GM23338 (cell line): ENCODE measurements around the gene HNMT. TPM values are rescaled to one million over a fixed set of nuclear protein-coding genes. Genes with fewer than 3 reads are reported as not detected.

ENCODE experiments used
- ATAC-seq: fragments of 200-7000 bp; cut with Tn5 transposase; 3 replicates; pipeline ENCODE4 v1.9.1; 2020
- DNase-seq: peaks from one replicate; pipeline ENCODE4 v3.0.0-alpha.2; 2015; ENCODE audit warnings: low spot score
- H2AFZ ChIP-seq: fragments of 200-600 bp; sonication (generic); 2 replicates; pipeline ENCODE4 v1.8.0; 2016; ENCODE audit warnings: antibody characterized with exemption, mild to moderate bottlenecking, moderate library complexity
- H3F3A ChIP-seq: fragments of 200-600 bp; sonication (generic); replicated peaks from 2 replicates; pipeline ENCODE4 v1.8.0; 2017; ENCODE audit warnings: antibody characterized with exemption, mixed run types, low read depth
- H3K27ac ChIP-seq: fragments of 200-600 bp; sonication (generic); 2 replicates; pipeline ENCODE4 v1.6.1; 2016; ENCODE audit warnings: low read depth
- H3K27me3 ChIP-seq: fragments of 200-600 bp; sonication (generic); 2 replicates; pipeline ENCODE4 v1.8.0; 2016; ENCODE audit warnings: mild to moderate bottlenecking, mixed run types, moderate library complexity; ENCODE audit not compliant: insufficient read depth
- H3K36me3 ChIP-seq: fragments of 200-600 bp; sonication (generic); 2 replicates; pipeline ENCODE4 v1.8.0; 2016; ENCODE audit warnings: mild to moderate bottlenecking; ENCODE audit not compliant: insufficient read depth
- H3K4me1 ChIP-seq: fragments of 200-600 bp; sonication (generic); 2 replicates; pipeline ENCODE4 v1.8.0; 2016; ENCODE audit warnings: mild to moderate bottlenecking, moderate library complexity; ENCODE audit not compliant: insufficient read depth
- H3K4me2 ChIP-seq: fragments of 200-600 bp; sonication (generic); 2 replicates; pipeline ENCODE4 v1.7.1; 2017; ENCODE audit warnings: mixed run types
- H3K4me3 ChIP-seq: fragments of 200-600 bp; sonication (generic); 2 replicates; pipeline ENCODE4 v1.6.1; 2016; ENCODE audit warnings: mixed run types
- H3K79me2 ChIP-seq: fragments of 200-600 bp; sonication (generic); replicated peaks from 2 replicates; pipeline ENCODE4 v1.8.0; 2017; ENCODE audit warnings: mild to moderate bottlenecking; ENCODE audit not compliant: insufficient read depth
- H3K9me2 ChIP-seq: fragments of 200-600 bp; sonication (generic); 2 replicates; pipeline ENCODE4 v1.8.0; 2017; ENCODE audit not compliant: insufficient read depth
- H4K20me1 ChIP-seq: fragments of 200-600 bp; sonication (generic); replicated peaks from 2 replicates; pipeline ENCODE4 v1.8.0; 2017; ENCODE audit warnings: mild to moderate bottlenecking; ENCODE audit not compliant: insufficient read depth
- H3K27ac Mint-ChIP-seq: 2 replicates; pipeline ENCODE4 v1.8.0; 2020; ENCODE audit warnings: inconsistent platforms, mild to moderate bottlenecking, moderate library complexity, mixed read lengths
- H3K27me3 Mint-ChIP-seq: 3 replicates; pipeline ENCODE4 v1.8.0; 2022; ENCODE audit warnings: low read depth, mild to moderate bottlenecking, moderate library complexity, mixed read lengths, inconsistent platforms; ENCODE audit not compliant: insufficient read depth, poor library complexity
- H3K36me3 Mint-ChIP-seq: 3 replicates; pipeline ENCODE4 v1.8.0; 2021; ENCODE audit warnings: low read depth, mild to moderate bottlenecking, inconsistent platforms, moderate library complexity, mixed read lengths
- H3K4me1 Mint-ChIP-seq: 3 replicates; pipeline ENCODE4 v1.8.0; 2020; ENCODE audit warnings: mild to moderate bottlenecking, inconsistent platforms, mixed read lengths
- H3K4me3 Mint-ChIP-seq: 3 replicates; pipeline ENCODE4 v1.8.0; 2021; ENCODE audit warnings: moderate library complexity, mild to moderate bottlenecking, inconsistent platforms, mixed read lengths
- H3K9me3 Mint-ChIP-seq: 3 replicates; pipeline ENCODE4 v1.8.0; 2020; ENCODE audit warnings: moderate library complexity, mild to moderate bottlenecking, inconsistent platforms, mixed read lengths
- ETS1 ChIP-seq: IDR thresholded peaks from 2 replicates; pipeline ENCODE4 v1.6.1; 2016; ENCODE audit warnings: antibody characterized with exemption
- EZH2phosphoT487 ChIP-seq: fragments of 200-600 bp; sonication (generic); IDR thresholded peaks from one replicate; pipeline ENCODE4 v1.8.1; 2018; ENCODE audit warnings: antibody characterized with exemption; ENCODE audit not compliant: unreplicated experiment
- JUNB ChIP-seq: IDR thresholded peaks from one replicate; pipeline ENCODE4 v1.6.1; 2016; ENCODE audit warnings: antibody characterized with exemption; ENCODE audit not compliant: unreplicated experiment
- STAT1 ChIP-seq: IDR thresholded peaks from one replicate; pipeline ENCODE4 v1.6.1; 2016; ENCODE audit warnings: antibody characterized with exemption; ENCODE audit not compliant: unreplicated experiment
- ZNF331 ChIP-seq: fragments of 250-450 bp; sonication (Bioruptor Pico); IDR thresholded peaks from 2 replicates; pipeline ENCODE4 v1.5.0; 2020; ENCODE audit warnings: low read depth, mild to moderate bottlenecking, moderate library complexity
- polyA plus RNA-seq: library from polyadenylated mRNA; unstranded; fragments of >200 nt; fragmentation: Nextera tagmentation; extraction: Ambion mirVana; gene quantifications from 2 replicates; pipeline ENCODE4 v1.2.1, GENCODE V29; 2016
- total RNA-seq: library from RNA; depleted of rRNA; stranded (reverse); fragments of >200 nt; shearing (Covaris generic); gene quantifications from 2 replicates; pipeline ENCODE4 v1.2.3, GENCODE V29; 2014
- TF ChIP-seq, protein P1 (sequence below): fragments of 250-450 bp; sonication (Bioruptor Pico); IDR thresholded peaks from 2 replicates; pipeline ENCODE4 v1.5.0; 2020; ENCODE audit warnings: mild to moderate bottlenecking, moderate library complexity

HNMT gene
- total and polyA plus RNA-seq, 2 experiments from 2014 or later, result 3.3 to 3.4 TPM

- no peak for TF ChIP-seq ZNF331 (CRISPR knock-in tag)
- TF ChIP-seq, protein P1, sequence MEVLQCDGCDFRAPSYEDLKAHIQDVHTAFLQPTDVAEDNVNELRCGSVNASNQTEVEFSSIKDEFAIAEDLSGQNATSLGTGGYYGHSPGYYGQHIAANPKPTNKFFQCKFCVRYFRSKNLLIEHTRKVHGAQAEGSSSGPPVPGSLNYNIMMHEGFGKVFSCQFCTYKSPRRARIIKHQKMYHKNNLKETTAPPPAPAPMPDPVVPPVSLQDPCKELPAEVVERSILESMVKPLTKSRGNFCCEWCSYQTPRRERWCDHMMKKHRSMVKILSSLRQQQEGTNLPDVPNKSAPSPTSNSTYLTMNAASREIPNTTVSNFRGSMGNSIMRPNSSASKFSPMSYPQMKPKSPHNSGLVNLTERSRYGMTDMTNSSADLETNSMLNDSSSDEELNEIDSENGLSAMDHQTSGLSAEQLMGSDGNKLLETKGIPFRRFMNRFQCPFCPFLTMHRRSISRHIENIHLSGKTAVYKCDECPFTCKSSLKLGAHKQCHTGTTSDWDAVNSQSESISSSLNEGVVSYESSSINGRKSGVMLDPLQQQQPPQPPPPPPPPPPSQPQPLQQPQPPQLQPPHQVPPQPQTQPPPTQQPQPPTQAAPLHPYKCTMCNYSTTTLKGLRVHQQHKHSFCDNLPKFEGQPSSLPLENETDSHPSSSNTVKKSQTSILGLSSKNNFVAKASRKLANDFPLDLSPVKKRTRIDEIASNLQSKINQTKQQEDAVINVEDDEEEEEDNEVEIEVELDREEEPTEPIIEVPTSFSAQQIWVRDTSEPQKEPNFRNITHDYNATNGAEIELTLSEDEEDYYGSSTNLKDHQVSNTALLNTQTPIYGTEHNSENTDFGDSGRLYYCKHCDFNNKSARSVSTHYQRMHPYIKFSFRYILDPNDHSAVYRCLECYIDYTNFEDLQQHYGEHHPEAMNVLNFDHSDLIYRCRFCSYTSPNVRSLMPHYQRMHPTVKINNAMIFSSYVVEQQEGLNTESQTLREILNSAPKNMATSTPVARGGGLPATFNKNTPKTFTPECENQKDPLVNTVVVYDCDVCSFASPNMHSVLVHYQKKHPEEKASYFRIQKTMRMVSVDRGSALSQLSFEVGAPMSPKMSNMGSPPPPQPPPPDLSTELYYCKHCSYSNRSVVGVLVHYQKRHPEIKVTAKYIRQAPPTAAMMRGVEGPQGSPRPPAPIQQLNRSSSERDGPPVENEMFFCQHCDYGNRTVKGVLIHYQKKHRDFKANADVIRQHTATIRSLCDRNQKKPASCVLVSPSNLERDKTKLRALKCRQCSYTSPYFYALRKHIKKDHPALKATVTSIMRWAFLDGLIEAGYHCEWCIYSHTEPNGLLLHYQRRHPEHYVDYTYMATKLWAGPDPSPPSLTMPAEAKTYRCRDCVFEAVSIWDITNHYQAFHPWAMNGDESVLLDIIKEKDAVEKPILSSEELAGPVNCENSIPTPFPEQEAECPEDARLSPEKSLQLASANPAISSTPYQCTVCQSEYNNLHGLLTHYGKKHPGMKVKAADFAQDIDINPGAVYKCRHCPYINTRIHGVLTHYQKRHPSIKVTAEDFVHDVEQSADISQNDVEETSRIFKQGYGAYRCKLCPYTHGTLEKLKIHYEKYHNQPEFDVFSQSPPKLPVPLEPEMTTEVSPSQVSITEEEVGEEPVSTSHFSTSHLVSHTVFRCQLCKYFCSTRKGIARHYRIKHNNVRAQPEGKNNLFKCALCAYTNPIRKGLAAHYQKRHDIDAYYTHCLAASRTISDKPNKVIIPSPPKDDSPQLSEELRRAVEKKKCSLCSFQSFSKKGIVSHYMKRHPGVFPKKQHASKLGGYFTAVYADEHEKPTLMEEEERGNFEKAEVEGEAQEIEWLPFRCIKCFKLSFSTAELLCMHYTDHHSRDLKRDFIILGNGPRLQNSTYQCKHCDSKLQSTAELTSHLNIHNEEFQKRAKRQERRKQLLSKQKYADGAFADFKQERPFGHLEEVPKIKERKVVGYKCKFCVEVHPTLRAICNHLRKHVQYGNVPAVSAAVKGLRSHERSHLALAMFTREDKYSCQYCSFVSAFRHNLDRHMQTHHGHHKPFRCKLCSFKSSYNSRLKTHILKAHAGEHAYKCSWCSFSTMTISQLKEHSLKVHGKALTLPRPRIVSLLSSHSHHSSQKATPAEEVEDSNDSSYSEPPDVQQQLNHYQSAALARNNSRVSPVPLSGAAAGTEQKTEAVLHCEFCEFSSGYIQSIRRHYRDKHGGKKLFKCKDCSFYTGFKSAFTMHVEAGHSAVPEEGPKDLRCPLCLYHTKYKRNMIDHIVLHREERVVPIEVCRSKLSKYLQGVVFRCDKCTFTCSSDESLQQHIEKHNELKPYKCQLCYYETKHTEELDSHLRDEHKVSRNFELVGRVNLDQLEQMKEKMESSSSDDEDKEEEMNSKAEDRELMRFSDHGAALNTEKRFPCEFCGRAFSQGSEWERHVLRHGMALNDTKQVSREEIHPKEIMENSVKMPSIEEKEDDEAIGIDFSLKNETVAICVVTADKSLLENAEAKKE (CRISPR knock-in tag), result no peak
- TF ChIP-seq EZH2phosphoT487, result no peak
- no peak for TF ChIP-seq ETS1
- no peak for TF ChIP-seq JUNB
Measured at GRCh38 chr2:137938204-137938603, 26.1 kb upstream of the HNMT start (continued).

- Histone ChIP-seq H4K20me1 (no peaks in the 10 kb centered on the region; the same call in 1 of the 2 replicates), H2AFZ (0 out of 2 replicates have a peak overlapping the region, but pooled peaks have one; percentile 56), H3K4me2 (no peak overlapping the region), H3K27me3 (no peaks in the 10 kb centered on the region), H3K4me3 (no peak overlapping the region), H3K79me2 (no peaks in the 10 kb centered on the region), H3F3A (no peaks in the 10 kb centered on the region), H3K36me3 (no peaks in the 10 kb centered on the region), H3K9me2 (0 out of 2 replicates have a peak, but pooled peaks cover 3% of the 10 kb centered on the region), H3K27ac (no peak overlapping the region), H3K4me1 (no peaks in the 10 kb centered on the region)
- Mint-ChIP-seq H3K36me3 (no peaks in the 10 kb centered on the region), H3K27me3 (no peaks in the 10 kb centered on the region), H3K9me3 (no peaks in the 10 kb centered on the region), H3K4me3 (no peak overlapping the region), H3K4me1 (no peaks in the 10 kb centered on the region), H3K27ac (no peak overlapping the region)
- ATAC-seq (no peak), DNase-seq (no peak)
- TF ChIP-seq ZNF331 (CRISPR knock-in tag), result no peak
- TF ChIP-seq, protein P1 (CRISPR knock-in tag), result no peak
- TF ChIP-seq STAT1, result no peak
Measured at GRCh38 chr2:137939026-137939425, 25.2 kb upstream of the HNMT start.
